ENCODE results near the gene KRT14. TPM values are rescaled to one million over a fixed set of nuclear protein-coding genes. Genes with fewer than 3 reads are reported as not detected.

KRT14 gene
- total RNA-seq, 1 experiment from 2014 or later = not detected

- Histone ChIP-seq H2AK5ac (ENCODE audit: insufficient read length, low read length) (no peak overlapping the region), H2BK15ac (ENCODE audit: low read depth, low read length) (no peak overlapping the region), H3K4ac (ENCODE audit: low read depth, low read length) (no peak overlapping the region), H3K23me2 (ENCODE audit: insufficient read length, low read depth, low read length, poor library complexity, severe bottlenecking) (no peaks in the 10 kb centered on the region), H3K56ac (ENCODE audit: insufficient read length, low read depth, low read length) (no peak overlapping the region), H3K18ac (ENCODE audit: insufficient read length, low read depth, low read length) (no peak overlapping the region), H3K27ac (ENCODE audit: insufficient read length, low read depth, low read length) (no peak overlapping the region), H2BK120ac (ENCODE audit: low read depth, low read length, poor library complexity, severe bottlenecking) (no peak overlapping the region), H4K91ac (ENCODE audit: insufficient read length, low read depth, low read length) (no peak overlapping the region), H4K20me1 (ENCODE audit: control insufficient read depth, insufficient read depth, insufficient read length) (no peaks in the 10 kb centered on the region), H3K14ac (ENCODE audit: insufficient read depth, low read length) (no peak overlapping the region), H3K79me2 (ENCODE audit: insufficient read depth, low read length) (no peaks in the 10 kb centered on the region), H3K4me1 (ENCODE audit: insufficient read depth, low read length) (no peaks in the 10 kb centered on the region), H3K9me3 (ENCODE audit: control insufficient read depth, low read depth, low read length) (no peaks in the 10 kb centered on the region), H3K79me1 (ENCODE audit: insufficient read depth, low read depth, low read length, poor library complexity, severe bottlenecking) (no peaks in the 10 kb centered on the region), H2AFZ (ENCODE audit: low read length) (no peak overlapping the region), H2BK12ac (ENCODE audit: insufficient read length, low read depth, low read length) (no peak overlapping the region), H3K23ac (ENCODE audit: insufficient read length, low read depth, low read length) (no peak overlapping the region), H4K8ac (replicated peaks; ENCODE audit: insufficient read length, low read depth, low read length) (no peak overlapping the region), H2BK5ac (ENCODE audit: insufficient read length, low read length) (no peak overlapping the region), H3T11ph (ENCODE audit: low read length) (no peak overlapping the region), H3K4me2 (ENCODE audit: insufficient read depth, insufficient read length, low read length) (no peak overlapping the region), H3K27me3 (ENCODE audit: insufficient read depth, low read length) (no peaks in the 10 kb centered on the region), H2BK20ac (ENCODE audit: low read depth, low read length, poor library complexity, severe bottlenecking) (no peak overlapping the region), H4K5ac (ENCODE audit: insufficient read length, low read depth, low read length) (no peak overlapping the region), H3K9ac (ENCODE audit: extremely low read depth, insufficient read length, low read length) (no peak overlapping the region)
- TF ChIP-seq, protein P1, sequence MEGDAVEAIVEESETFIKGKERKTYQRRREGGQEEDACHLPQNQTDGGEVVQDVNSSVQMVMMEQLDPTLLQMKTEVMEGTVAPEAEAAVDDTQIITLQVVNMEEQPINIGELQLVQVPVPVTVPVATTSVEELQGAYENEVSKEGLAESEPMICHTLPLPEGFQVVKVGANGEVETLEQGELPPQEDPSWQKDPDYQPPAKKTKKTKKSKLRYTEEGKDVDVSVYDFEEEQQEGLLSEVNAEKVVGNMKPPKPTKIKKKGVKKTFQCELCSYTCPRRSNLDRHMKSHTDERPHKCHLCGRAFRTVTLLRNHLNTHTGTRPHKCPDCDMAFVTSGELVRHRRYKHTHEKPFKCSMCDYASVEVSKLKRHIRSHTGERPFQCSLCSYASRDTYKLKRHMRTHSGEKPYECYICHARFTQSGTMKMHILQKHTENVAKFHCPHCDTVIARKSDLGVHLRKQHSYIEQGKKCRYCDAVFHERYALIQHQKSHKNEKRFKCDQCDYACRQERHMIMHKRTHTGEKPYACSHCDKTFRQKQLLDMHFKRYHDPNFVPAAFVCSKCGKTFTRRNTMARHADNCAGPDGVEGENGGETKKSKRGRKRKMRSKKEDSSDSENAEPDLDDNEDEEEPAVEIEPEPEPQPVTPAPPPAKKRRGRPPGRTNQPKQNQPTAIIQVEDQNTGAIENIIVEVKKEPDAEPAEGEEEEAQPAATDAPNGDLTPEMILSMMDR (conservative IDR thresholded peaks at IDR 0.05) = no peak
- Mint-ChIP-seq H3K4me3 (no peak overlapping the region), H3K4me1 (peaks cover 0 to 9% of the 10 kb centered on the region in 2 experiments; a peak in 1 of 4 replicates), H3K9me3 (peaks cover 10 to 17% of the 10 kb centered on the region in 2 experiments), H3K27me3 (ENCODE audit: low read depth) (peaks cover 19% of the 10 kb centered on the region), H3K36me3 (ENCODE audit: insufficient read depth in 1 of 3, low read depth in 3 of 3) (peaks cover 0 to 10% (median 6%) of the 10 kb centered on the region in 3 experiments; a peak in 4 of 7 replicates), H3K27ac (no peak overlapping the region)
- WGBS (ENCODE audit: extremely low coverage, insufficient read length, low lambda C conversion rate) = no CpG with 5 or more reads among the region's 2 CpGs
- no peak for DNase-seq
Measured at GRCh38 chr17:41602524-41602923, 15.8 kb upstream of the KRT14 start.

Data from H9 (cell line).